CD4-positive, CD25-positive, alpha-beta regulatory T cell (primary cell): ENCODE results near the gene MGRN1. TPM values are rescaled to one million over a fixed set of nuclear protein-coding genes. Genes with fewer than 3 reads are reported as not detected.

Experiments used
- ATAC-seq, 2 donors: fragments of 150-1000 bp; cut with Tn5 transposase; one replicate each; pipeline ENCODE4 v1.10.0; 2021; ENCODE audit warnings: low read depth in 2 of 2, moderate number of reproducible peaks in 2 of 2, moderate library complexity in 1 of 2
- DNase-seq, 3 donors: peaks; one replicate each; pipeline versions ENCODE4 v3.0.0 to v3.0.0-alpha.2; 2012 to 2022; ENCODE audit warnings: mixed read lengths in 1 of 3
- H3K27ac ChIP-seq: one replicate; pipeline ENCODE4 v1.7.0; 2013; ENCODE audit warnings: mild to moderate bottlenecking, low read length; ENCODE audit not compliant: insufficient read depth, poor library complexity, severe bottlenecking
- H3K27me3 ChIP-seq: one replicate; pipeline ENCODE4 v1.7.0; 2013; ENCODE audit warnings: low read length; ENCODE audit not compliant: control insufficient read depth, insufficient read depth
- H3K36me3 ChIP-seq: one replicate; pipeline ENCODE4 v1.7.0; 2013; ENCODE audit warnings: mild to moderate bottlenecking, low read length, moderate library complexity; ENCODE audit not compliant: control insufficient read depth, insufficient read depth
- H3K4me1 ChIP-seq: 2 replicates; pipeline ENCODE4 v1.7.0; 2013; ENCODE audit warnings: mild to moderate bottlenecking, low read length; ENCODE audit not compliant: insufficient read depth, control insufficient read depth, poor library complexity, severe bottlenecking
- H3K4me3 ChIP-seq: one replicate; pipeline ENCODE4 v1.7.0; 2013; ENCODE audit warnings: low read depth, mild to moderate bottlenecking, low read length, moderate library complexity
- H3K9me3 ChIP-seq, 2 experiments: 1 replicate in 1 of 2; 2 replicates in 1 of 2; pipeline ENCODE4 v1.7.0; 2013; ENCODE audit warnings: low read length in 2 of 2, mild to moderate bottlenecking in 1 of 2, moderate library complexity in 1 of 2; ENCODE audit not compliant: control insufficient read depth in 2 of 2
- H3K27ac Mint-ChIP-seq, 3 donors: one replicate each; pipeline ENCODE4 v1.8.0; 2020 to 2022; ENCODE audit warnings: mild to moderate bottlenecking in 3 of 3, mixed read lengths in 3 of 3, moderate library complexity in 2 of 3
- H3K27me3 Mint-ChIP-seq: one replicate; pipeline ENCODE4 v1.8.0; 2022; ENCODE audit warnings: mild to moderate bottlenecking, mixed read lengths
- H3K36me3 Mint-ChIP-seq: one replicate; pipeline ENCODE4 v1.8.0; 2020; ENCODE audit warnings: mixed read lengths
- H3K4me1 Mint-ChIP-seq, 4 donors: one replicate each; pipeline ENCODE4 v1.8.0; 2020 to 2022; ENCODE audit warnings: mixed read lengths in 4 of 4, mild to moderate bottlenecking in 1 of 4
- H3K4me3 Mint-ChIP-seq, 4 donors: one replicate each; pipeline ENCODE4 v1.8.0; 2020 to 2022; ENCODE audit warnings: mild to moderate bottlenecking in 4 of 4, mixed read lengths in 4 of 4, moderate library complexity in 3 of 4
- H3K9me3 Mint-ChIP-seq, 7 donors: one replicate each; pipeline ENCODE4 v1.8.0; 2020 to 2022; ENCODE audit warnings: mixed read lengths in 7 of 7, mild to moderate bottlenecking in 3 of 7, moderate library complexity in 2 of 7
- polyA plus RNA-seq, 4 donors: library from polyadenylated mRNA; unstranded; fragments of 300-500 nt; fragmentation: Illumina TruSeq; gene quantifications; one replicate each; pipeline ENCODE4 v1.2.3, GENCODE V29; 2021
- total RNA-seq: library from RNA; stranded (reverse); gene quantifications from one replicate; pipeline ENCODE4 v1.2.3, GENCODE V29; 2022

Gene MGRN1
- total and polyA plus RNA-seq, 5 donors from 2014 or later: 2.5 to 78.2 (median 4.7) TPM

GRCh38 chr16:4612977-4613635, 11.5 kb upstream of the MGRN1 start:
- H3K9me3 ChIP-seq: no peaks in the 10 kb centered on the region
- H3K27ac Mint-ChIP-seq: peak overlapping the region in 2 of 3 donors; percentile 52 to 63
- DNase-seq (no peak), ATAC-seq (no peak)
- H3K27ac ChIP-seq: no peak overlapping the region
- peaks cover 53% of the 10 kb centered on the region for H3K4me1 ChIP-seq
- H3K27me3 ChIP-seq: no peaks in the 10 kb centered on the region
- peak overlapping the region; percentile 62 for H3K4me3 ChIP-seq
- H3K9me3 Mint-ChIP-seq: no peaks in the 10 kb centered on the region
- no peaks in the 10 kb centered on the region for H3K36me3 Mint-ChIP-seq
- H3K27me3 Mint-ChIP-seq: no peaks in the 10 kb centered on the region
- peak overlapping the region; percentile 85 to 89 (median 88) for H3K4me3 Mint-ChIP-seq
- peaks cover 0 to 47% (median 8%) of the 10 kb centered on the region in 4 donors for H3K4me1 Mint-ChIP-seq
- peaks cover 7% of the 10 kb centered on the region for H3K36me3 ChIP-seq

GRCh38 chr16:4613636-4614570, 10.7 kb upstream of the MGRN1 start:
- DNase-seq (peak in 2 of 3 donors; percentile 17 to 55), ATAC-seq (no peak)
- Histone ChIP-seq H3K4me1 (peaks cover 53% of the 10 kb centered on the region), H3K27ac (no peak overlapping the region), H3K4me3 (peak overlapping the region; percentile 62), H3K36me3 (peaks cover 5% of the 10 kb centered on the region), H3K9me3 (no peaks in the 10 kb centered on the region), H3K27me3 (no peaks in the 10 kb centered on the region)
- Mint-ChIP-seq H3K27ac (no peak overlapping the region), H3K9me3 (no peaks in the 10 kb centered on the region), H3K4me3 (peak overlapping the region; percentile 85 to 93 (median 88)), H3K27me3 (no peaks in the 10 kb centered on the region), H3K4me1 (peaks cover 0 to 53% (median 8%) of the 10 kb centered on the region in 4 donors), H3K36me3 (no peaks in the 10 kb centered on the region)

DNA sequence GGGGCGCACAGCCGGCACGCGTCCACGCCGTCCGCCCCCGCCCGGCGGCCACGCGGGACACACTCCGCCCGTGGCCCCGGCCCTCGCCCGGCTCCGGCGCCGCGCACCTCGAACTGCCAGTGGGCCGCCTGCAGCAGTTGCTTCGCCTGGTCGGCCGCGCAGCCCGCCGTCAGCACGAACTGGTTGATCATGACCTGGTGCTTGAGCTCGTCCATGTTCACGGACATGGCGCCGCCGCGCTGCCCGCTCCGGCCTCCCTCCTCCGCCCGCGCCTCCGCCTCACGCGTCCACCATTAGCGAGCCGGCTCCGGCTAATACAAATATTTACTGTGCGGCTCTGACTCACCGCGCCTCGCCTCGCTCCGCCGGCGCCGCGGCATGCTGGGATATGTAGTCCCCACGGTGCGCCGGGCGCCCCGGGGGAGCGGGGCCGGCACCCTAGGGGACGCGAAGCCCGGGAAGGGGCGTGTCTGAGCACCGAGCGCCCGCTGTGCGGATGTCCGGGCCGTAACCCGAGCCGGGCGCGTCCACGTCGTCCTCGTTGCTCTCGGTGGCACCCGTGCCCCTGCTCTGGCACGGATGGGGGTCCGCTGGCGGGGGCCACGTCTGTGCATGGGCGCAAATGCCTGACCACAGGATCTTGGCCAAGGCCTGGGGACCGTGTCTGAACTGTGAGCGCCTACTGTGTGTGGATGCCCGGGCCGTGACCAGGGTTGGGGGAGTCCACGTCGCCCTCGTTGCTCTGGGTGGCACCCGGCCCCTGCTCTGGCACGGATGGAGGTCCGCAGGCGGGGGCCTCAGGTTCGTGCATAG, 9.8 kb upstream of the MGRN1 start, which contains the start of gene UBALD1:
TSS of gene UBALD1 (minus strand) at position 318 of the 813 bp plus-strand sequence. CDS start at position 227, 91 bp downstream.
- no peaks in the 10 kb centered on the region for H3K9me3 ChIP-seq
- Mint-ChIP-seq H3K4me3 (peak within 1 kb of the TSS; percentile 93 to 99 (median 96)), H3K4me1 (peaks cover 0 to 53% (median 8%) of the 10 kb centered on the region in 4 donors), H3K9me3 (no peaks in the 10 kb centered on the region), H3K36me3 (no peaks in the 10 kb centered on the region), H3K27me3 (no peaks in the 10 kb centered on the region), H3K27ac (peak within 1 kb of the TSS; percentile 48 to 99 (median 95))
- H3K27me3 ChIP-seq: no peaks in the 10 kb centered on the region
- peaks cover 53% of the 10 kb centered on the region for H3K4me1 ChIP-seq
- DNase-seq (peak; percentile 77 to 89 (median 78)), ATAC-seq (peak; percentile 49 to 57)
- H3K4me3 ChIP-seq: peak within 1 kb of the TSS; percentile 62
- no peaks in the 10 kb centered on the region for H3K36me3 ChIP-seq
- H3K27ac ChIP-seq: peak within 1 kb of the TSS; percentile 96

DNA sequence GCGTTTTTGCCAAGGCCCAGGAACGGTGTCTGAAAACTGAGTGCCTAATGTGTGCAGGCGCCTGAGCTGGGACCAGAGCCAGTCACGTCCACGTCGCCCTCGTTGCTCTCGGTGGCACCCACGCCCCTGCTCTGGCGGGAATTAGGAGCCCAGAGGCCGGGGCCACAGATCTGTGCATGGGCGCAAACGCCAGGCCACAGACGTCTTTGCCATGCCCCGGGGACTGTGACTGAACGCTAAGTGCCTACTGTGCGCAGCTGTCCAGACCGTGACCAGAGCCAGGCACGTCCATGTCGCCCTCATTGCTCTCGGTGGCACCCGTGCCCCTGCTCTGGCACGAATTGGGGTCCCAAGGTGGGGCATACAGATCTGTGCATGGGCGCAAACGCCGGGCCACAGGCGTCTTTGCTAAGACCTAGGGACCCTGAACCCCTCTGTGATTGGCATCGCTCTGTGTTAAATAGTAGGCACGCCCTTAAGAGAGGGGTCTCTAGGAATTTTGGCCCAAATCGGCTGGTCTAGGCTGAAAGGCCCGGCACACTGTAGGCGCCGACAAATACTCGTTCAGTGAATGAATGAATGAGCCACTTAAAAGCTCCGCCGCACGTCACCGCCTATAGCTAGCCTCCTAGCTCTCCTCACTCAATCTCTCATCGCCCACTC, 9.1 kb upstream of the MGRN1 start:
- Histone ChIP-seq H3K36me3 (no peaks in the 10 kb centered on the region), H3K4me3 (no peak overlapping the region), H3K4me1 (peaks cover 53% of the 10 kb centered on the region), H3K27ac (peak overlapping the region; percentile 96), H3K27me3 (no peaks in the 10 kb centered on the region), H3K9me3 (no peaks in the 10 kb centered on the region)
- peak overlapping the region; percentile 93 to 96 (median 95) for H3K4me3 Mint-ChIP-seq
- ATAC-seq: no peak
- H3K9me3 Mint-ChIP-seq: no peaks in the 10 kb centered on the region
- H3K36me3 Mint-ChIP-seq: no peaks in the 10 kb centered on the region
- DNase-seq: no peak
- no peaks in the 10 kb centered on the region for H3K27me3 Mint-ChIP-seq
- peaks cover 0 to 53% (median 8%) of the 10 kb centered on the region in 4 donors for H3K4me1 Mint-ChIP-seq
- H3K27ac Mint-ChIP-seq: peak overlapping the region; percentile 95 to 99 (median 95)

DNA sequence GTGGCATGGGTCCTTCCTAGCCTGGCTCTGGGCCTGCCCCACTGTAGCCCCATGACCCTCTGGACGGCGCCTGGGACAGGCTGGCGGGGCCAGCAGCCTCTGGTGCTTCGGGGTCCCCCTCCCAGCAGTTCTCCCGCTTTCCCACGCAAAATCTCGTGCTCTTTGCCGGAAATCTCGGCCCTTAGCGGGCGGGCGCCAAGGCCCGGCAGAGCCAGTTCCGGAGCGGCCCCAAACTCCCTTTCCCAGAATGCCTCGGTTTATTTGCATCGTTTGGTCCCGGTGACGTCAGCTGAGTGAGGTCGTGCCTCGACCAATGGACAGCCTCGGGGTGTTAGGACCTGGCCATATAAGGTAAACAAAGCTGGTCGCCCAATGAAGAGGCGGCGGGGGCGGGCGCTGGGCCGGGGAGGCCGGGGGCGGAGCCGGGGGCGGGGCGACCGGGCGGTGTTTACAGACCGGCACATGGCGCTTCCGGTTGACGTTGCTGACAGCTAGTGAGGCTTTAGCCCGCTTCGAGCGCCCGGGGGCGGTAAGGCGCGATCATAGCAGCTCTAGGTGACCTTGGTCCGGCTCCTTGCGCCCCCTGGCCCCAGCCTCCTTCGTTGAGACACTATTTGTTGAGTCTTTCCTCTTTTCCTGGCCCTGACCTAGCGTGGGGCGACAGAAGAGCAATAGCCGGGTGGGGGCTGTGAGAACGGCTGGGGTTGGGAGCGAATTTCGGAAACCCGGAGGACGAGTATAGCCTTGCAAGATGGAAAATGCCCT, 8.4 kb upstream of the MGRN1 start:
- peak overlapping the region; percentile 95 to 99 (median 99) for H3K27ac Mint-ChIP-seq
- no peaks in the 10 kb centered on the region for H3K9me3 Mint-ChIP-seq
- H3K27me3 Mint-ChIP-seq: no peaks in the 10 kb centered on the region
- H3K4me3 ChIP-seq: peak overlapping the region; percentile 66
- H3K4me1 Mint-ChIP-seq: peaks cover 0 to 52% (median 8%) of the 10 kb centered on the region in 4 donors
- H3K4me3 Mint-ChIP-seq: peak overlapping the region; percentile 93 to 96 (median 95)
- H3K27me3 ChIP-seq: no peaks in the 10 kb centered on the region
- DNase-seq: peak; percentile 99 to 100 (median 99)
- ATAC-seq: peak; percentile 91 to 92
- H3K36me3 Mint-ChIP-seq: no peaks in the 10 kb centered on the region
- H3K4me1 ChIP-seq: peaks cover 53% of the 10 kb centered on the region
- H3K9me3 ChIP-seq: no peaks in the 10 kb centered on the region
- H3K27ac ChIP-seq: peak overlapping the region; percentile 96
- H3K36me3 ChIP-seq: no peaks in the 10 kb centered on the region

DNA sequence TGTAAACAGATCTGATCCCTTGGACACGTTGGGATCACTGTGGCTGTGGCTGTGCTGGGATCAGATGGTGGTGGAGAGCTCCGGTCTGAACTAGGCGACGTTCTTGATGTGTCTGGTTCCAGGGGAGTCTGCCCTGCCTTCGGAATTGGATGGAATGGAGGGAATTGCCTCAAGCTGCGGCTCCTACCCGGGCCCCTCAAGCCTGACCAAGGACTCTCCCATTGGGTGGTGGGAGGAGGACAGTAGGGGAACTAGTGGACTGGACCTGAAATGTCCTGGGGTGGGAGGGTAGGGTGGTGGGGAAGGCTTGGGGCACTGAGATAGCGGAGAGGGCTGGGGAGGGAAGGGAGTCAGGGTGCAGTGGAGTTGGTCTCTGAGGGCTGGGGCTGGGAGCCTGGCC, 6.7 kb upstream of the MGRN1 start:
- peaks cover 41% of the 10 kb centered on the region for H3K4me1 ChIP-seq
- no peak for ATAC-seq
- H3K4me3 ChIP-seq: no peak overlapping the region
- Mint-ChIP-seq H3K36me3 (no peaks in the 10 kb centered on the region), H3K9me3 (peaks cover 0 to 2% (median 0%) of the 10 kb centered on the region in 7 donors), H3K4me1 (peaks cover 0 to 41% (median 8%) of the 10 kb centered on the region in 4 donors), H3K4me3 (peak overlapping the region; percentile 75 to 95 (median 88)), H3K27me3 (no peaks in the 10 kb centered on the region), H3K27ac (peak overlapping the region in 1 of 3 donors; percentile 90)
- no peak overlapping the region for H3K27ac ChIP-seq
- H3K27me3 ChIP-seq: no peaks in the 10 kb centered on the region
- no peak for DNase-seq
- no peaks in the 10 kb centered on the region for H3K36me3 ChIP-seq
- no peaks in the 10 kb centered on the region for H3K9me3 ChIP-seq
